HepG2 (cell line): ENCODE data around the gene NGDN. TPM values are rescaled to one million over a fixed set of nuclear protein-coding genes. Genes with fewer than 3 reads are reported as not detected.
"Not testable (repeated sequence)": the region's sequence is repeated elsewhere in the genome, so short reads cannot be mapped to it uniquely, and the experiment has no call there.

Source experiments
- ATAC-seq: fragments of 200-7000 bp; cut with Tn5 transposase; 3 replicates; pipeline ENCODE4 v1.9.1; 2020; ENCODE audit warnings: mild to moderate bottlenecking, moderate library complexity
- BruUV-seq: library from RNA; stranded (reverse); fragments of 400-500 nt; replicated peaks from 2 replicates; lab custom pipeline; 2021; lab: Mats Ljungman, UMichigan
- CTCF ChIA-PET: fragments of 300-600 bp; formaldehyde crosslinking; extraction: SDS; loops from one replicate; lab custom pipeline; 2021; ENCODE audit warnings: low total read pairs, inconsistent platforms, low intra/inter-chr PET ratio; lab: Yijun Ruan, JAX
- POLR2A ChIA-PET: fragments of 350-600 bp; sonication (Branson Sonifier 250); formaldehyde crosslinking; loops from one replicate; lab custom pipeline; 2020; ENCODE audit warnings: antibody characterized with exemption, inconsistent platforms; lab: Yijun Ruan, JAX
- DNase-seq: peaks from one replicate; pipeline ENCODE4 v3.0.0-alpha.2; 2015; ENCODE audit warnings: low spot score
- FAIRE-seq: peaks from 3 replicates; lab custom pipeline; 2011; peaks lifted over from hg19 to GRCh38; lab: Jason Lieb, UNC
- H2AFZ ChIP-seq: one replicate; pipeline ENCODE4 v1.6.1; 2011; ENCODE audit warnings: low read length, inconsistent platforms
- H3K27ac ChIP-seq: fragments of 300-600 bp; 3 replicates; pipeline ENCODE4 v1.8.0; 2011; ENCODE audit warnings: mixed run types, mild to moderate bottlenecking, mixed read lengths, low read length, inconsistent platforms; ENCODE audit not compliant: insufficient read depth; ENCODE audit errors: extremely low read length
- H3K27me3 ChIP-seq, 2 experiments: fragments of 200-600 bp in 1 of 2; 2 replicates in 1 of 2; 3 replicates in 1 of 2; pipeline versions ENCODE4 v1.6.0 to v1.8.0; 2011; ENCODE audit warnings: low read length in 2 of 2, mild to moderate bottlenecking in 2 of 2, moderate library complexity in 2 of 2, inconsistent platforms in 1 of 2; ENCODE audit not compliant: insufficient read depth in 2 of 2, control insufficient read depth in 1 of 2
- H3K36me3 ChIP-seq, 2 experiments: fragments of 200-600 bp in 1 of 2; replicated peaks in 1 of 2; 2 replicates in 1 of 2; 3 replicates in 1 of 2; pipeline versions ENCODE4 v1.5.1 to v1.8.0; 2011; ENCODE audit warnings: low read length in 2 of 2, inconsistent platforms in 1 of 2; ENCODE audit not compliant: insufficient read depth in 2 of 2, control insufficient read depth in 1 of 2
- H3K4me1 ChIP-seq: 2 replicates; pipeline ENCODE4 v1.5.1; 2012; ENCODE audit warnings: low read length, inconsistent platforms; ENCODE audit not compliant: insufficient read depth
- H3K4me2 ChIP-seq: 2 replicates; pipeline ENCODE4 v1.6.0; 2011; ENCODE audit warnings: low read depth, low read length, inconsistent platforms
- H3K4me3 ChIP-seq, 3 experiments: fragments of 200-600 bp in 1 of 3; sonication (generic), shearing (Covaris generic) in 1 of 3; replicated peaks in 1 of 3; 2 replicates each; pipeline ENCODE4 v1.5.1; 2011 to 2016; ENCODE audit warnings: low read length in 3 of 3, inconsistent platforms in 2 of 3, low read depth in 2 of 3, mild to moderate bottlenecking in 2 of 3, control low read depth in 1 of 3, mixed read lengths in 1 of 3; ENCODE audit not compliant: insufficient read depth in 1 of 3
- H3K79me2 ChIP-seq: one replicate; pipeline ENCODE4 v1.6.1; 2011; ENCODE audit warnings: low read length, inconsistent platforms; ENCODE audit not compliant: insufficient read depth
- H3K9ac ChIP-seq: 2 replicates; pipeline ENCODE4 v1.6.0; 2011; ENCODE audit warnings: mild to moderate bottlenecking, low read depth, low read length, inconsistent platforms; ENCODE audit not compliant: insufficient read depth
- H3K9me3 ChIP-seq: 2 replicates; pipeline ENCODE4 v1.5.1; 2012; ENCODE audit warnings: mild to moderate bottlenecking, low read length
- H4K20me1 ChIP-seq: 2 replicates; pipeline ENCODE4 v1.6.0; 2011; ENCODE audit warnings: inconsistent platforms, mild to moderate bottlenecking, low read length, moderate library complexity; ENCODE audit not compliant: insufficient read depth
- CAMTA2 ChIP-seq: sonication (generic); formaldehyde crosslinking; IDR thresholded peaks from 2 replicates; pipeline ENCODE4 v1.4.0; 2020; ENCODE audit warnings: mild to moderate bottlenecking, missing genetic modification reagents, borderline replicate concordance
- CERS6 ChIP-seq: sonication (generic); formaldehyde crosslinking; IDR thresholded peaks from 2 replicates; pipeline ENCODE4 v1.5.0; 2020; ENCODE audit warnings: missing genetic modification reagents
- HNF4A ChIP-seq: sonication (generic); formaldehyde crosslinking; IDR thresholded peaks from 2 replicates; pipeline ENCODE4 v1.4.0; 2020; ENCODE audit warnings: missing genetic modification reagents
- KDM5A ChIP-seq: fragments of 200-600 bp; sonication (generic); IDR thresholded peaks from 2 replicates; pipeline ENCODE4 v1.7.0; 2018; ENCODE audit warnings: antibody characterized with exemption, mild to moderate bottlenecking, low read length, borderline replicate concordance
- MYC ChIP-seq: sonication (generic); formaldehyde crosslinking; IDR thresholded peaks from 2 replicates; pipeline ENCODE4 v1.9.0; 2021; ENCODE audit warnings: missing genetic modification reagents, borderline replicate concordance
- NFAT5 ChIP-seq: sonication (generic); formaldehyde crosslinking; IDR thresholded peaks from 2 replicates; pipeline ENCODE4 v1.4.0; 2020; ENCODE audit warnings: missing genetic modification reagents
- SMC3 ChIP-seq: IDR thresholded peaks from 2 replicates; pipeline ENCODE4 v1.6.1; 2011; ENCODE audit warnings: low read length, improper control_type of control experiment
- STAG1 ChIP-seq: sonication (generic); formaldehyde crosslinking; IDR thresholded peaks from 2 replicates; pipeline ENCODE4 v1.4.0; 2020; ENCODE audit warnings: missing genetic modification reagents
- TEAD3 ChIP-seq: optimal IDR thresholded peaks from 2 replicates; pipeline ENCODE3; 2016; ENCODE audit warnings: borderline replicate concordance
- ZNF776 ChIP-seq: sonication (generic); formaldehyde crosslinking; IDR thresholded peaks from 2 replicates; pipeline ENCODE4 v1.4.0; 2020; ENCODE audit warnings: mild to moderate bottlenecking, missing genetic modification reagents
- ZSCAN9 ChIP-seq: IDR thresholded peaks from 2 replicates; pipeline ENCODE4 v1.6.1; 2016; ENCODE audit warnings: borderline replicate concordance
- WGBS: methylation state at CpG from one replicate; pipeline ENCODE4 v1.1.6; 2017; ENCODE audit warnings: low lambda C conversion rate; 5-methylcytosine and 5-hydroxymethylcytosine counted together
- in situ Hi-C: cut with HindIII; loops from 2 replicates; pipeline ENCODE4 v1.10.0; 2017; ENCODE audit warnings: low pct_unique_long_range_greater_than_20kb; ENCODE audit not compliant: extremely low pct_ligation_motif_present
- intact Hi-C: fragments of 100-400 bp; cut with micrococcal nuclease; formaldehyde crosslinking; loops from one replicate; pipeline ENCODE4 v1.10.0; 2022; ENCODE audit not compliant: unreplicated experiment
- polyA plus RNA-seq, 8 experiments: library from polyadenylated mRNA; depleted of rRNA in 3 of 8; stranded (reverse) in 7 of 8; unstranded in 1 of 8; fragments of >200 nt; fragmentation: Illumina TruSeq in 4 of 8; extraction: Trizol in 4 of 8; gene quantifications; 2 replicates each; pipeline versions ENCODE4 v1.2.1 to v1.2.3, GENCODE V29; 2011 to 2016; ENCODE audit warnings: low read depth in 4 of 8, missing spikeins in 1 of 8, mixed read lengths in 1 of 8; ENCODE audit not compliant: insufficient read depth in 1 of 8
- total RNA-seq, 5 experiments: library from RNA; depleted of rRNA; stranded (reverse); fragments of >200 nt; fragmentation: Illumina TruSeq; extraction: Trizol; gene quantifications; 2 replicates each; pipeline ENCODE4 v1.2.3, GENCODE V29; 2016; ENCODE audit warnings: low read depth in 1 of 5
- TF ChIP-seq, protein P1 (sequence below): sonication (generic); formaldehyde crosslinking; IDR thresholded peaks from 2 replicates; pipeline ENCODE4 v1.9.0; 2021; ENCODE audit warnings: missing genetic modification reagents, borderline replicate concordance

NGDN gene
- total and polyA plus RNA-seq, 2 of the 13 experiments (the other 11 are each of a cell fraction or from before 2014, with no cell fraction given) = 154 to 216 TPM

DNA sequence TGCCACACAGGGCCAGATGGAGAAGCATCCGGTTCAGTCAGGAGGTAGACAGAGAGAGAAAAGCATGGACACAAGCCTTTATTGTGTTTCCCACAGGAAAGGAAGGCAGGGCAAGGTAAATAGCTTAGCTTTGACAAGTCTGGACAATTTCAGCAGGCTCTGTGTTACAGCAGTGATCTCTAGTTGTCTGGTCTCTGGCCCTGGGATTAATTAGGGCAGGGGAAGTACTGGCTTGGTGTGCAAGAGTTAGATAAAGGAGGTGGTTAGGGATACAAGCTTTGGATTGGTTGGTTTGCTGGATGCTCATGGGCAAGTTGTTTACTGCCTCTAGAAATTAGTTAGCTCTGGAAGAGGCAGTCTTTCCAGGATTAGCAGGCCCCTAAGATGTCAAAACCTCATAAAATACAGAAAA lies 15.1 kb upstream of the NGDN start (continued):
- TF ChIP-seq ZSCAN9 (CRISPR knock-in tag) = 0 out of 2 replicates have a peak, but pooled peaks have one; percentile 35
- peak; percentile 18; the same call in 1 of the 2 replicates for TF ChIP-seq HNF4A (CRISPR knock-in tag)
- no peak for TF ChIP-seq KDM5A
- TF ChIP-seq, all 625 proteins: peak for 72

GRCh38 chr14:23456883-23457586 lies 12.5 kb upstream of the NGDN start:
- 86% methylated on average over 11 of the region's 11 CpGs for WGBS
- intact Hi-C loops = loop anchor here (1.0 to 5.0 kb wide), 3 partner anchors 12 to 192 kb away; partner anchors contain the start of gene NGDN
- H3K27me3 ChIP-seq, DNase-seq, H3K27ac ChIP-seq, BruUV-seq, H2AFZ ChIP-seq, H3K9me3 ChIP-seq, H3K4me2 ChIP-seq, H3K4me3 ChIP-seq, FAIRE-seq, H3K36me3 ChIP-seq, H4K20me1 ChIP-seq, in situ Hi-C loops, H3K79me2 ChIP-seq, H3K9ac ChIP-seq: not testable (repeated sequence)
- POLR2A ChIA-PET = interaction anchor here (0.8 to 1.7 kb wide), 10 partner anchors 10 to 362 kb away, joined by 3 to 8 read pairs (median 4); partner anchors contain the start of genes ACIN1, C14orf119, MYH7 and NGDN
- peak; percentile 62 for ATAC-seq
- H3K4me1 ChIP-seq = peaks cover 32% of the 10 kb centered on the region
- CTCF ChIA-PET = interaction anchor here (0.7 kb wide), 1 partner anchor 77 kb away, joined by 3 read pairs; no protein-coding TSS in a partner anchor
- TF ChIP-seq TEAD3 (CRISPR knock-in tag) (peak; percentile 20), CAMTA2 (peak; percentile 37; the same call in 1 of the 2 replicates), CERS6 (CRISPR knock-in tag) (0 out of 2 replicates have a peak, but pooled peaks have one; percentile 82), NFAT5 (CRISPR knock-in tag) (0 out of 2 replicates have a peak, but pooled peaks have one; percentile 61), MYC (peak; percentile 29), STAG1 (peak; percentile 29), SMC3 (peak; percentile 25; the same call in 1 of the 2 replicates), ZNF776 (CRISPR knock-in tag) (0 out of 2 replicates have a peak, but pooled peaks have one; percentile 37)
- TF ChIP-seq, protein P1, sequence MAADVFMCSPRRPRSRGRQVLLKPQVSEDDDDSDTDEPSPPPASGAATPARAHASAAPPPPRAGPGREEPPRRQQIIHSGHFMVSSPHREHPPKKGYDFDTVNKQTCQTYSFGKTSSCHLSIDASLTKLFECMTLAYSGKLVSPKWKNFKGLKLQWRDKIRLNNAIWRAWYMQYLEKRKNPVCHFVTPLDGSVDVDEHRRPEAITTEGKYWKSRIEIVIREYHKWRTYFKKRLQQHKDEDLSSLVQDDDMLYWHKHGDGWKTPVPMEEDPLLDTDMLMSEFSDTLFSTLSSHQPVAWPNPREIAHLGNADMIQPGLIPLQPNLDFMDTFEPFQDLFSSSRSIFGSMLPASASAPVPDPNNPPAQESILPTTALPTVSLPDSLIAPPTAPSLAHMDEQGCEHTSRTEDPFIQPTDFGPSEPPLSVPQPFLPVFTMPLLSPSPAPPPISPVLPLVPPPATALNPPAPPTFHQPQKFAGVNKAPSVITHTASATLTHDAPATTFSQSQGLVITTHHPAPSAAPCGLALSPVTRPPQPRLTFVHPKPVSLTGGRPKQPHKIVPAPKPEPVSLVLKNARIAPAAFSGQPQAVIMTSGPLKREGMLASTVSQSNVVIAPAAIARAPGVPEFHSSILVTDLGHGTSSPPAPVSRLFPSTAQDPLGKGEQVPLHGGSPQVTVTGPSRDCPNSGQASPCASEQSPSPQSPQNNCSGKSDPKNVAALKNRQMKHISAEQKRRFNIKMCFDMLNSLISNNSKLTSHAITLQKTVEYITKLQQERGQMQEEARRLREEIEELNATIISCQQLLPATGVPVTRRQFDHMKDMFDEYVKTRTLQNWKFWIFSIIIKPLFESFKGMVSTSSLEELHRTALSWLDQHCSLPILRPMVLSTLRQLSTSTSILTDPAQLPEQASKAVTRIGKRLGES (CRISPR knock-in tag) = 0 out of 2 replicates have a peak, but pooled peaks have one; percentile 35
